ENCODE data around the gene LIAS.

DNA sequence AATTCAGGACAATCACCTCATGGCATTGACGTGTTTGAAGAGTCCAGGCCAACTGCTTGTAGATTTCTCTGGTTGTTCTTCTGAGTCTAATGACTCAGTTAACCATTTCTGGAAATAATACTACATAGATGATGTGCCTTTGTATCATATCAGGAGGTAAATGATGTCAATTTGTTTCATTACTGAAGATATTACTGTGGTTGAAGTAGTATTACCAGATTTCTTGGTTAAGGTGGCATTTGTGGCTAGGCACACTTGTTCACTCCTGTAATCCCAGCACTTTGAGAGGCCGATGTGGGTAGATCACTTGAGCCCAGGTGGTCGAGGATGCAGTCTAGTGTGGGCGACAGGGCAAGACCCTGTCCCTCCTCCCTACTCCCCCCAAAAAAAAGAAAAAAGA, 15.9 kb upstream of the LIAS start:
- TF ChIP-seq, protein P1, sequence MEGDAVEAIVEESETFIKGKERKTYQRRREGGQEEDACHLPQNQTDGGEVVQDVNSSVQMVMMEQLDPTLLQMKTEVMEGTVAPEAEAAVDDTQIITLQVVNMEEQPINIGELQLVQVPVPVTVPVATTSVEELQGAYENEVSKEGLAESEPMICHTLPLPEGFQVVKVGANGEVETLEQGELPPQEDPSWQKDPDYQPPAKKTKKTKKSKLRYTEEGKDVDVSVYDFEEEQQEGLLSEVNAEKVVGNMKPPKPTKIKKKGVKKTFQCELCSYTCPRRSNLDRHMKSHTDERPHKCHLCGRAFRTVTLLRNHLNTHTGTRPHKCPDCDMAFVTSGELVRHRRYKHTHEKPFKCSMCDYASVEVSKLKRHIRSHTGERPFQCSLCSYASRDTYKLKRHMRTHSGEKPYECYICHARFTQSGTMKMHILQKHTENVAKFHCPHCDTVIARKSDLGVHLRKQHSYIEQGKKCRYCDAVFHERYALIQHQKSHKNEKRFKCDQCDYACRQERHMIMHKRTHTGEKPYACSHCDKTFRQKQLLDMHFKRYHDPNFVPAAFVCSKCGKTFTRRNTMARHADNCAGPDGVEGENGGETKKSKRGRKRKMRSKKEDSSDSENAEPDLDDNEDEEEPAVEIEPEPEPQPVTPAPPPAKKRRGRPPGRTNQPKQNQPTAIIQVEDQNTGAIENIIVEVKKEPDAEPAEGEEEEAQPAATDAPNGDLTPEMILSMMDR (IDR thresholded peaks at IDR 0.05; ENCODE audit: insufficient read depth, low read depth, low read length) = no peak
- no peak for TF ChIP-seq EZH2 (IDR thresholded peaks at IDR 0.05; ENCODE audit: insufficient read depth, low read length)

Data from astrocyte (in vitro differentiated cells and primary cell).